Fibroblast of skin of left biceps (primary cell): Measurements from ENCODE around the gene GATM.
"Not testable (repeated sequence)": the region's sequence is repeated elsewhere in the genome, so short reads cannot be mapped to it uniquely, and the experiment has no call there.

Source experiments
- DNase-seq, 2 experiments: peaks; one replicate each; pipeline ENCODE4 v3.0.0-alpha.2; 2013; ENCODE audit warnings: low read depth in 2 of 2

Gene GATM

GRCh38 chr15:45354711-45355110, 23.6 kb downstream of the GATM start:
- no peak for DNase-seq

GRCh38 chr15:45351227-45351626, 27.1 kb downstream of the GATM start:
- no peak for DNase-seq

DNA sequence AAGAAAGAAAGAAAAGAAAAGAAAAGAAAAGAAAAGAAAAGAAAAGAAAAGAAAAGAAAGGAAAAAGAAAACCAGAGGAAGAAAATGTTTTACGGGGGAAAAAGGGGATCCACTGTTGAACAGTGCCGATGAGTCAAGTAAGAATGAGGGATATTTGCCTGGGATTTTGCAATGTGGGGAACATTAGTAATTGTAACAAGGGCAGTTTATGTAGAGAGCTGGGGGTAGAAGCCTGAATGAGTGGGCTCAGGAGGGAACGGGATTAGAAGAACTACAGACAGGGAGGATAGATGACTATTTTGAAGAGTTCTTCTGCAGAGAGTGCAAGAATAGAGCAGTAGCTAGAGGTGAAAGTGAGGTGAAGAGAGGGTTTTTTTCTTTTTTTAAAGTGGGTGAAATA, 28.7 kb downstream of the GATM start:
- no peak for DNase-seq

DNA sequence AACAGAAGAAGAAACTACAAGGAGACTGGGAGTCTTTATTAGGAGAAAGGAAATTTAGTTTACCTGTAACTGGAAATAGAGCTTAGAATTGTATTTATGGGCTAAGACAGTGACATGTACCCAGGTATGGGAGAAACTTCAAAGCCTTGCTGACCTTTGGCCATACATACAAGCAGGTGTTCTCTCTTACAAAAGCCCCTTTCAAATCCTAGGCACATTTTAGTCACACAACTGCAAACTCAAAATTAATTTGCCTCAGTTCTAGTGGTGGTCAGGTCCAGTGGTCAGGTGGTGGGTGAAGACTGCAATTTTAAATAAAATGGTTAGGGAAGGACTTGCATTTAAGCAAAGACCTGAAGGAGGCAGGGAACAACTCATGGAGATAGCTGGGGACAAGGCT, 30.4 kb downstream of the GATM start:
- no peak for DNase-seq

GRCh38 chr15:45347033-45347432, 31.3 kb downstream of the GATM start:
- no peak for DNase-seq

DNA sequence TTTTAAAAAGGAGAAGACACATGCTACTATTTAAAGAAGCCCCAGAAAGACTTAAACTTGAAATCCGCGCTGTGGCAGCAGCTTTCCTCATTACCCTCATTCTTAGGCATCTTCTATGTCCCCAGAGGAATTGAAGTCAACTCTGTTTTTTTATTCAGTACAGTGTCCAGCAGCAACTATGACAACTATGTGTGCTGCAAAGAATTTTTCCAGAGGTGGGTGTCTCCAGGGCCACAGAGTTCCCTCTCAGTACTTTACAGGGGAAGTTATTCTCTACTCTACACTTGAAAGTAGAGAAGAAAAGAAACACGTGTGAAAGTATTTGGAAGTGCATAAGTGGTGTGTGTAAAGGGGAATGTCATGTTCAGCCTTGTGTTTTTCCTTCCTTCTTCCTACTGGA, 32.0 kb downstream of the GATM start:
- no peak for DNase-seq

DNA sequence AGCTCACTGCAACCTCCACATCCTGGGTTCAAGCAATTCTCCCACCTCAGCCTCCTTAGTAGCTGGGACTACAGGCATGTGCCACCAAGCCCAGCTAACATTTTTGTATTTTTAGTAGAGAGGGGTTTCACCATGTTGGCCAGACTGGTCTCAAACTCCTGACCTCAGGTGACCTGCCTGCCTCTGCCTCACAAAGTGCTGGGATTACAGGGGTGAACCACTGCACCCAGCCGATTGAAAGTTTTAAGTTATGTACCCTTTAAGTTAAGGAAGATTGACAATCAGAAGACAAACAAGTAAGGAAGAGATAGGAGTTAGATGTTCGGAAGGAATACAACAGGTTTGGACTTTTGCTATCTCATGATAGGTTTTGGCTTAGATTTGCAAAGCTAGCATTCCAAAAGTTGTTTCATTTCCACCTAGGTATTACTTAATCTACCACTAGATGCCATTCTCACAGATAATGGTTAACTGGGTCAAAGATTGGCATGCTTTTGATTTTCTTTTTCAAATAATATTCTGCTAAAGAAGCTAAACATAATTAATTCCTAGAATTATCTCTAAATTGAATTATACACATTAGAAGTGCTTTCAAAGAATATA, 35.0 kb downstream of the GATM start:
- DNase-seq: no peak

DNA sequence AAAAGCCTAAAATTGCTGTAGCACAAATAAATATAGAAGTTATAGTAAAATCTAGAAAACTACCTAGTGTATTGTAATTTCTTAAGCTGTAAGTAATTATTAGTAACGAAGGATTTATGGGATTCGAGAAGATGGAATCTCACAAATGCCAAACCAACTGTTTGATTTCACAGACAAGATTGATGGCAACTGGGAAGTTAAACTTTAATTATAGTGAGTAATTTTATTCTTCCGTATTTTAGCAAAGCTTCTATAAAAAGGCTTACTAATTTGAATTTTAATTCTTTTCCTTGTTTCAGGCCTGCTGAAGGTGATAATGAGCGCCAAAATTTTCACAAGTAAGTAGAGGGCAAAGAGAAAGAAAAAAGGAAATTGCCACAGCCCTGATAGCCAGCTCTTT, 36.6 kb downstream of the GATM start:
- DNase-seq: no peak

DNA sequence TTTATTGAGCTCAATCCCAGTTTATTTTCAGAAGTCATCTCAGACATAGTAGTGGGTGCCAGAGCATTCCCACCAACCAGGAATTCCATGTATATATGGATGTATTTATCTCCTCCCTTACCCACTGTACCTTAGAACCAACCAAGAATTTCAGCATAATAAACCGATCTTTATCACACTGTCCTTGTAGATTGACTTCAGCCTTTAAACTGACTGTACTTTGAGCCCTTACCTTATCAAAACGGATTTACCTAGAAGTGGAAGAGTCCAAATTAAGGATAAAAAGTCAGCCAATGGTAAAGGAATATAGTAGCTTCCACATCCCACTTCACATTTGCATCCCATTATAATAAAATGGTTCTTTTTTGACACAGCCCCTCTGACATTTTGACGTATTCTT, 37.9 kb downstream of the GATM start:
- no peak for DNase-seq

DNA sequence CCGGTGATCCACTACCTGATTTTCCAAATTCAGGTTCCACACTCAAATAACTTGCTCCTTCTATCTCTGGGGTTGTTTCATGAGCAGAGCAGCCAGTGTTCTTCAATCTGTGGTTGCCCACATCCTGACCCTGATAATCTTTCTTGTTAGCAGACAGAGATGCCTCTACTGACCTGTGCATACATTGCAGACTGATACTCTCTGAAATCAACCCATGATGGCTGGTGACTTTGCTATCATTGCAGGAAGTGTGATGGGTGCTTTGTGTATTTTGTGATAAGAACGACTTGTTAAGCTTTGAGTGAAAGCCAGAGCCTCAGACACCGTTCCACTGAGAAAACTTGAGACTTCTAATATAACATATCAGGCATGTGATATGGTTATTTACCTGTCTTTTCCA, 39.9 kb downstream of the GATM start:
- no peak for DNase-seq

DNA sequence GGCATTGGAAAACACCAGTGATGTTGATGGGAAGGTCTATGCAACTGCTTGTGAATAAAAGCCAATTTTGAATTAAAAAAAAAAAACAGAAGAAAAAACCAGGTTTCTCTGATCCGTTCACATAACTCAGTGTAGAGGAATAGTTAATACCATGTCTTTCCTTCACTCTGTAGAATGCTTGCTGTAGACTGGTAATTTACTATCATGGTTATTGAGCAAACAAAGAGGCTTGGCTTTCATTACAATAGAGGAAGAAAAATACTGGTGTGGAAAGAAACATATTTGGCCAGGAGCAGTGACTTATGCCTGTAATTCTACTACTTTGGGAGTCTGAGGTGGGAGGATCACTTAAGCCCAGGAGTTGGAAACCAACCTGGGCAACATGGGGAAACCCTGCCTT, 41.1 kb downstream of the GATM start:
- no peak for DNase-seq

DNA sequence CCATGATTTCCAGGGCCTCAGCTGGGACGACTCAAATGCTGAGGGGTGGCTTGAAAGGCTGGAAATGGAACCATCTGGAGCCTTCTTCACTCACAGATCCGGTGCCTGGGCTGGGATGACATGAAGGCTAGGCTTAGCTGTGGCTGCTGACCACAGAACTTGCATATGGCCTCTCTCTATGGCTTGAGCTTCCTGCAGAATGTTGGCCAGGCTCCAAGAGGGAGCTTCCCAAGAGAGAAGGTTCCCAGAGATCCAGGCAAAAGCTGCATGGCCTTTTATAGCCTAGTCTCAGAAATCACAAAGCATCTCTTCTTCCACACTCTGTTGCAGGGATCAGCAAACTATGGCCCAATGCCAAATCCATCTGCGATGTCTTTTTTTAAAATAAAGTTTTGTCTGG, 44.8 kb downstream of the GATM start:
- DNase-seq: peak; percentile 7 to 10

DNA sequence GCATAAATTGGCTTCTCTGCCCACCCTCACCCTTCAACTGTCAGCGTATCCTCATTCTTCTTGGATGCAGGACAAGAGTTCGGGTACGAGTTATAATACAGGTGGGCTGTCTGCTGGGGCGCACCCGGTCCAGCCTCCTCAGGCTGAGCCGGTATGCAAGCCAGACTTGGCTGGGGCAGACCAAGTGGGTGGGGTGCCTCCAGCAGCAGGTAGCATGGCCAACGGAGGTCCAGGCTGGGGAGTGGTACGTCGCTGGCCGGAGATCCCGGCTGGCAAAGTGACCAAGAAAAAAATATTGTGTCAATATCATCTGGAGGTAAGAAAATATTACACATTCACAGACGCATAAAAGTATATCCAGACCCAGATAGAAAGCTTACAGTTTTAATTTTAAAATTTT, 45.6 kb downstream of the GATM start:
- DNase-seq: no peak

DNA sequence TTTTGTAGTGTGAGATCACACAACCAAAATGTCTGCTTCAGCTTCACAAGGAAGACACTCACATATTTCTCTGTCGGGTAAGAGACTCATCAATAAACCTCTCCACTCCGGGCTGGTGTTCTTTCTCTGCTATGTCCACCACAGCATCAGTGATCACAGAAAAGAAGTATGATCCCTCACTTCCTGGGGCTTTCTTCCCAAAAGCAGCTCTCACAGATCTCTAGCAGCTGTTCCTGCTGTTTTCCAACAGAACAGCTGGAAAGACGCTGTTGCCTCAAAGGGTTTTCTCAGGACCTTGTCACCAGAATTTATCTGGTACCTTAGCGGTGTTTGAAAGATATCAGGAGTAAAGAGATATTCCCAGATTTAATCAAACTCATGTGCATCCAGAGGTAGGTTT, 46.4 kb downstream of the GATM start:
- no peak for DNase-seq

GRCh38 chr15:45328663-45329062, 49.7 kb downstream of the GATM start:
- no peak for DNase-seq

DNA sequence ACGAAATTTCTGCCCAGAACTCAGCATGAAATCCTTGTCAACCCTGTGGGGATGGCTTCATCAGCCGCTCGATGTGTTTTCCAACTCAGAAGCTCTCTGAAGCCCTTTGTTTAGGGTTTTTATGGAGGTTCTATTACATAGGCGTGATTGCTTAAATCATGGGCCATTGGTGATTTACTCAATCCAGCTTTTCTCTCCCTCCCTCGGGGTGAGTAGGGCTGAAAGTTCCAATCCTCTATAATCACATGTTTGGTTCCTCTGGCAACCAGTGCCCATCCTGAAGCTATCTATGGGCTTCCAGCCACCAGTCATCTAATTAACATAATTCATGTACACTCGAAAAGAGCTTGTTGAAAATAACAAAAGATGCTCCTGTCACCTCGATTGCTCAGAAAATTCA, 51.6 kb downstream of the GATM start:
- no peak for DNase-seq

DNA sequence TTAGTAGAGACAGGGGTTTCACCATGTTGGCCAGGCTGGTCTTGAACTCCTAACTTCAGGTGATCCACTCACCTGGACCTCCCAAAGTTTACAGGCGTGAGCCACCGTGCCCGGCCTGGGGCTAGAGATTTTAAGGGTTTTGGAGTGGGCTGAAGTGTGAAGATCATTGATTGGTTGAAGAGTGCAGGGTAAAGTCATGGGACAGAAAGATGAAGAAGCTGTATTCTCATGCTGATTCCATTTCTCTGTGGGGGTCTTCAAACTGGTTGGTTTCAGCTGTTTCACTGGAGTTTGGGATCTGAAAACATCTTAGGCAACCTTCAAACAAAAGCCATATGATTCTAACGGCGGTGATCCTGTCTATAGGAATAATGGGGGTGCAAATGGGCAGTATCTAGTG, 52.1 kb downstream of the GATM start:
- no peak for DNase-seq

GRCh38 chr15:45320581-45321205, 57.7 kb downstream of the GATM start:
- DNase-seq: no peak

DNA sequence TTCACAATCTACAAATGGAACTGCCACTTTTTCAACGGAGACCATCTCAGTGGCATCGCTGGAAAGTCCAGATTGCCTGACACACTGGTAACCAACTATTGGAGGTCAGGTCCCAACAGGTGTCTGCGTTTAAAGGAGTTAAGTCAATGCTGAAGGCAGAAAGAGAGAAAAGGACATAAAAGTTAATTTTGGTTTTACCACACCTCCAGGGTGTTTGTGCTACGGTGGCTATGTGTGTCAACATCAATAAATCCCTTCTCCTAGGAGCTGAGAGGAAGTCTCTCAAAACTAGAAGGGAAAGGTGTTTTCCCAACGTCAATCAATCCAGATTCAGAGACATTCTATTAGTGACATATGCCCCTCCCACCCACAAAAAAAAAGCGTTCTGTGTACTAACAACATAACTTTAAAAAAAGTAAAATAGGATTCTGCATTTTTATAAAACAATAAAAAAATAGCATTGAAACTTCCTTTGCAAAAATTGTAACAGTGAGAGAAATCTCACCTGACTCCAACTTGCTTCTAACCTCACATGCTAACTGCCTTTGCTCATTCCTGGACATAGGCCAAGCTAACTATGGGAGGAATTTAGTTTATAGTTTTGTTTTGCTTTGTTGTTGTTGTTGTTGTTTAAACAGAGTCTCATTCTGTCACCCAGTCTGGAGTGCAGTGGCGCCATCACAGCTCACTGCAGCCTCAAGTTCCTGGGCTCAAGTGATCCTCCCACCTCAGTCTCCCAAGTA, 58.7 kb downstream of the GATM start:
- DNase-seq: no peak

GRCh38 chr15:45314960-45315359, 63.4 kb downstream of the GATM start:
- no peak for DNase-seq

GRCh38 chr15:45314117-45314516, 64.2 kb downstream of the GATM start:
- DNase-seq: not testable (repeated sequence)
